NCI-H187 treated with DMSO at 0.1 percent for 48 hours (cell line): ENCODE data around the gene AFAP1L2.

Source experiments
- DNase-seq: peaks from one replicate; lab custom pipeline; 2025; lab: John Stamatoyannopoulos, UW

Gene AFAP1L2, protein sequence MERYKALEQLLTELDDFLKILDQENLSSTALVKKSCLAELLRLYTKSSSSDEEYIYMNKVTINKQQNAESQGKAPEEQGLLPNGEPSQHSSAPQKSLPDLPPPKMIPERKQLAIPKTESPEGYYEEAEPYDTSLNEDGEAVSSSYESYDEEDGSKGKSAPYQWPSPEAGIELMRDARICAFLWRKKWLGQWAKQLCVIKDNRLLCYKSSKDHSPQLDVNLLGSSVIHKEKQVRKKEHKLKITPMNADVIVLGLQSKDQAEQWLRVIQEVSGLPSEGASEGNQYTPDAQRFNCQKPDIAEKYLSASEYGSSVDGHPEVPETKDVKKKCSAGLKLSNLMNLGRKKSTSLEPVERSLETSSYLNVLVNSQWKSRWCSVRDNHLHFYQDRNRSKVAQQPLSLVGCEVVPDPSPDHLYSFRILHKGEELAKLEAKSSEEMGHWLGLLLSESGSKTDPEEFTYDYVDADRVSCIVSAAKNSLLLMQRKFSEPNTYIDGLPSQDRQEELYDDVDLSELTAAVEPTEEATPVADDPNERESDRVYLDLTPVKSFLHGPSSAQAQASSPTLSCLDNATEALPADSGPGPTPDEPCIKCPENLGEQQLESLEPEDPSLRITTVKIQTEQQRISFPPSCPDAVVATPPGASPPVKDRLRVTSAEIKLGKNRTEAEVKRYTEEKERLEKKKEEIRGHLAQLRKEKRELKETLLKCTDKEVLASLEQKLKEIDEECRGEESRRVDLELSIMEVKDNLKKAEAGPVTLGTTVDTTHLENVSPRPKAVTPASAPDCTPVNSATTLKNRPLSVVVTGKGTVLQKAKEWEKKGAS

DNA sequence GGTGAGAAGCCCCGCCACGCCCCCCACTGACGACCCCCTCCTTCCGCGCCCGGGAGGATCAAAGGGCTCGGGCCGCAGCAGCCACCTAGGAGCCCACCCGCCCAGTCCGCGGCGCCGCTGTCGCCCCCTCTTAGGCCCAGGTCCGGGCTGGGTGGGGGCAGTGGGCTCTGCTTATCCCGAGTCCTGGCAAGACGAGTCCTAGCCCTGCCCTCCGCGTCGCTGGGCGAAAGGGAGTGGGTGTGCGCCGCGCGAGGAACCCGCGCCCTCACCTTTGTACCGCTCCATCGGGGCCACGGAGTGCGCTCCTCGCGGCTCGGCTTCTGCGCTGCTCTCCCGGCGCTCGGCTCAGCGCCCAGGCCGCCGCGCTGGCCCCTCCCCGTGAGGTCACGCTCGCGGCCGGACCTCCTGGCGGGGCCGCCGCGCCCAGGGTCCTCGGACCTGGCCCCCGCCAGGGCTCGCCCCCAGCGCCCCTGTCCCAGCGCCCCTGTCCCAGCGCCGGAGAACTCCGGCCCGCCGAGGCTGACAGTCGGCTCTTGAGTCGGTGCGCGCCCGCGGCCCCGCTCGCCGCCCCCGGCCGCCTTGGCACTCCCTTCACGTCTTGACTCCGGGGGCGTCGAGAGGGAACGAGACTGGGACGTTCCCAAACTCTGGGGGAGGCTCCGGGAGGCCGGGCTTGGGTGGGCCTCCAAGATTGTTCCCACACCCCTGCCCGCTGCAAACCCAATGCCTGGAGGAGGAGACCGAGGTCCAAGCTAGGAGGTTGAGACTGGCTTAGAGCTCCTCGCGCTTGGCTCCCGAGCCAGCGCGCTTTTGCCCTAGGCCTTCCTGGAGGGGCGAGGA lies at the start of gene AFAP1L2:
AFAP1L2 (minus strand) TSS at position 332 of the 840 bp plus-strand sequence; CDS start at position 285, 47 bp downstream.
- DNase-seq = no peak

DNA sequence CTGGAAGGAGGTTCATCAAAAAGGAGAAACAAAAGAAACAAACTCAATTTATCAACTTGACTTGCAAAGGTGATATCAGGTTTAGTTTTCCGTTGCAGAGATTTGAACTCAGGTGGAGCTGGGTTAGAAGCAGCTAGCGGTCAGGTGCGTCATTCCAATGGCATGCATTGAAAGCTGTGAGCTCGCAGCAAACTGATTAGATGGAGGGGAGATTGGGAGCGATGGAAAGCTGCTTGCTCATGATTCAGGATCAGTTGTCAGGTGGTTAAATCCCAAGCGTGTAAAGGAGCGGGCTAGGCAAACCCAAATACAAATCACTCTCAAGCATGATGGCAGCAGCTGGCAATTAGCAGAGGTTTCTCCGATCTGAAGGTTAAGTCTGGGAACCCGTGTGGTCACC lies 49.3 kb upstream of the AFAP1L2 start:
- DNase-seq = no peak

DNA sequence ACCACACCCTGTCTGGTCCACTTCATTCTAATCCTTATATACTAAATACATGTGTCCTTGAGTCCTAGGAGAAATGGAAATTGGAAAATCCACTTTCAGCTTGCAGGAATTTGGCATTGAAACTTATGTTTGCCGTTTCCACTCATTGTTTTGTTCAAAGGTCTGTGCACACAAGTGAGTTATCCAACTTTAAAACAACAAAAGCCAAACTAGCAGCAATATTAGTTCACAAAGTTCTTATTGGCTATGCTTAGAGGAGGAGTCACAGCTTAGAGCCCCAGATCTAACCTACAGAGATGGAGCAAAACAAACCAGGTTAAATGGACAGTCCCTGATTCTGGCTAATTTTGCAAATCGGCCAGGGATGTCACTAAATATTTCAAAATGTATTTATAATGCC lies 44.6 kb upstream of the AFAP1L2 start:
- DNase-seq = no peak

DNA sequence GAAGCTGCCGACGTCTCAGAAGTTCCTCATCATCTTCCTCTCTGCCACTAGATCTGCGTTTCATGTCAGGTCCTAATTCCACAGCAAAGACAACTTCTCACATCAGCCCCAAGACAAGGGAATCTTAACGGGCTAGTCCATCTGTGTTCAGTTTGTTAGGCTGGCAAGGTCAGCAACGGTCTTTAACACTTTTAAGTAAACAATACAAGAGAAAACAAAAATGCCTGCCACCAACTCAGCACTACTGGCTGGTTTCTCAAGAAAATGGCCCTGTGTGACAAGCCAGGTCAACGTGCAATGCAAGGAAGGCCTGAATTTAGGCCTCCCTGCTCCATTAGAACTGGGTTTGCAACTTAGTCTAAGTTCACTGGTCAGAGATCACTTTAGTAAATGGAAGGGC lies 41.0 kb upstream of the AFAP1L2 start:
- DNase-seq = no peak

DNA sequence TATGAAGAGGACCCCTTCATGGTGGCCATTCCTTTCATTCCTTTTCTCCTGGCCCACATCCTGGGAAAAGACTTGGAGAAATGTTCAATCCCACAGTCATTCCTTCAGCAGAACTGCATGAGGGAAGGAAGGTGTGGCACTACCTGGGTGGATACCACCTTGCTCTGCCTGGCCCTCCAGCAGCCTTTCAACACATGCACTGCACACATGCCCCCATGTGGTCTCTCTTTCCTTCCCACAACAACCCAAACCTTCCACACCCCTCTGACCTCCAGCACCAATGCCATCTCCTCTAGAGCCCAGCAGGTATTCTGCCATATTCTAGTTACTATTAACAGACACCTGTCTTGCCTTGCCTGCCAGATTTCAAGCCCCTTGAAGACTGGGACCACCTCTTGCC lies 40.5 kb upstream of the AFAP1L2 start:
- DNase-seq = no peak

DNA sequence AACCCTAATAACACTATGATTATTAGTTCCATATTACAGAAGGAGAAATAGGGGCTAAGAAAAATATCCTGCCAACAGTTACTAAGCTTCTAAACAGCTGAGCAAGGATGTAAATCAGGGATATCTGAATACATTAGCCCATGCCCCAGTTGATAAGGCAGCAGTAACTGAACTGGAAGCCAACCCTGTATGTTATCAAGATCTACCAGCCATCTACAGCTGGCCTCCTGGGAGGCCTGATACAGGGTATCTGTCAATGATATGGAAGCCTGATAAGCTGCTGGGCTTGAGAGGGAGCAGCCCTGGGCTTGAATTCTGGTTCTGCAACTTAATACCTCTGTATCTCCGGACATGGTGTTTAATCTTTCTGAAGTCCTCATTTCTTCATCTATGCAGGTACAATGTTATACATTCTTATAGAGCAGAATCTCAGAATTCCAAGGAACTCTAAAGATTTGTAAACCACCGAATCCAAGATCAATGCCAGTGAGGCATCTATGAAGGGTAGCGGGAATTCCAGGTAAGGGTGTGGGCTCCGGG lies 37.9 kb upstream of the AFAP1L2 start:
- no peak for DNase-seq

DNA sequence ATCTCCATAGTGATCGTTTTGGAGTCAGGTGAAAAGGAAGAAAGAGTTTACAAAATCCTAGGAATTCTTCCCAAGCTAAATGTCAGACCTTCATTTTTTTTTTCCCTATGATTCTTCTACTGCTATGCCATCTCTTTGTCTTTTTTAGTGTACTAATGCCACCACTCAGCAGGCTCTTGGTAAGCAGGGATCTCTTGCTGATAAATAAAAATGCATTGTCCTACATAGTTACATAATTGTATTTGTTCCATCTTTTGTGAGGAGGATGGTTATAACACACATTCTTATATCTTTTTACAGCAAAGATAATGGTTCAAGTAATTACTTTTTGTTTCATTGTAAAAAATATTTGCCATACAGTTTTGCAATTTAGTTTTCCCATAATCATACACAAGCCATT lies 36.8 kb upstream of the AFAP1L2 start:
- no peak for DNase-seq

DNA sequence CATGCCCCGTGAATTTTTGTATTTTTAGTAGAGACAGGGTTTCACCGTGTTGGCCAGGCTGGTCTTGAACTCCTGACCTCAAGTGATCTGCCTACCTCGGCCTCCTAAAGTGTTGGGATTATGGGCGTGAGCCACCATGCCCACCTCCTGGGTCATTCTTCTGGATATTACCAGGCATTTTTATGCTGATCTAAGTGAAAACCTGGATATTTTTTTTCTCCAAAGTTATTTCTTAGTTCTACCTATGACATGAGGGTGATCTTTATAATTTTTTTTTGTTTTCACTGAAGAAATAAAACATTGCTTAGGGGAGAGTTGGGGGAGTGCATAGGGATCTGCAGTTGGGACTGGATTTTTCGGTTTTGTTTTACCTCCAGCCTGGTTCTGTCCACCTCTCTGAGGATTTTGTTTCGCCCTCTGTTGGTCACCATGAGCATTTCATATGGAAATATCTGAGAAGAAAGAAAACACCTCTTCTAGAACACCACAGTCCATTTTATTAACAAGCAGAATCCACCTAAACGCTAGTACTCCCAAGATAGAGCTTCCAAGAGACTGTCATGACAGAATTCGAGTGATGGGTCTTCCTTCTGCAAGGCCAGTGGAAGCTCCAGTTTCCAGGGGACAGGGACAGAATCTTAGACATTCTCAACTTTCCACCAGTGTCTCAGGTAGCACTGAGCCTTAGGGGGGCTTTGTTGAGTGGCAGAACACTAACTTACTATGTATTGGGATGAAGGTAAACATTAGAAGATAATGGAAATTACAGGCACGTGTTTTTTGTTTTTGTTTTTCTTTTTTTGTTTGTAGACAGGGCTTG lies 33.4 kb upstream of the AFAP1L2 start:
- DNase-seq = no peak

DNA sequence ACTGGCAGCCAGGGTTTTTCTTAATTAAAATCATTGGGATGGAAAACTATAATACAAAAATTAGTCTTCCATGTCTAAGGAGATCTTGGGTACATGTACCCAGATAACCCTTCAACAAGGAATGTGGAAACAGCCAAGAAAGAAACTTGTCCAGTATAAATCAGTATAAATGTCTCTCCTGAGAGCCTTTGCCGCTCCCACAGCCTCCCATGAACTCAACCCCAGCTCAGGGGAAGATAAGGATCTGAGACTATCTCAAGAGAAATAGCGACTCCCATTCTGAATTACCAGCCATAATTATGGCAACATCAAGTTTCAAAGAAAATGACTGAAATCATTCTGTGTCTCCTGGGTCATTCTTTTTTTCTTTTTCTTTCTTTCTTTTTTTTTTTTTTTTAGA lies 32.6 kb upstream of the AFAP1L2 start:
- DNase-seq = no peak

DNA sequence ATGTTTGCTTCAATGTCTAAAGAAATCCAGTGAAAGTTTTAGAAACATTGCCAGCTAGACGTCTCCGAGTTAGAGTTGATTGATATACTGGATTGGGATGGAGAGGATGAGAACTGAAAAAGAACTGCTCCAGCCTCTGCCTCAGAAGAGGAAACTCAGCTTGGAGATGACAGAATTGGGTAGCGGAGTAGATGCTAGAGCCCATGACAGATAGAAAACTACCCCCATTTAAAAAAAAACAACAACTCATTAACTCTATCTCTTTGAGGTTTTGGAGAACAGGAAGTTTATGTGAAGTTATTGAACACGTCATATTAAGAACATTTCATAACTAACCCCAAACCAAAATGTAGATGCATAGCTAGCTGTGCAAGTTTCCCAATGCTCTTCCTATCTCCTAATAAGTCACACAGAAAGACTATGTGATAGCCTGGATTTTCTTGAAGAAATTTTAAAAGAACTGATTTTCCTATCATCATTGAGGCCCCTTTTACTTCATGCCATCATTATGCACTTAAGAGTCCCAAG lies 28.3 kb upstream of the AFAP1L2 start:
- DNase-seq = no peak

DNA sequence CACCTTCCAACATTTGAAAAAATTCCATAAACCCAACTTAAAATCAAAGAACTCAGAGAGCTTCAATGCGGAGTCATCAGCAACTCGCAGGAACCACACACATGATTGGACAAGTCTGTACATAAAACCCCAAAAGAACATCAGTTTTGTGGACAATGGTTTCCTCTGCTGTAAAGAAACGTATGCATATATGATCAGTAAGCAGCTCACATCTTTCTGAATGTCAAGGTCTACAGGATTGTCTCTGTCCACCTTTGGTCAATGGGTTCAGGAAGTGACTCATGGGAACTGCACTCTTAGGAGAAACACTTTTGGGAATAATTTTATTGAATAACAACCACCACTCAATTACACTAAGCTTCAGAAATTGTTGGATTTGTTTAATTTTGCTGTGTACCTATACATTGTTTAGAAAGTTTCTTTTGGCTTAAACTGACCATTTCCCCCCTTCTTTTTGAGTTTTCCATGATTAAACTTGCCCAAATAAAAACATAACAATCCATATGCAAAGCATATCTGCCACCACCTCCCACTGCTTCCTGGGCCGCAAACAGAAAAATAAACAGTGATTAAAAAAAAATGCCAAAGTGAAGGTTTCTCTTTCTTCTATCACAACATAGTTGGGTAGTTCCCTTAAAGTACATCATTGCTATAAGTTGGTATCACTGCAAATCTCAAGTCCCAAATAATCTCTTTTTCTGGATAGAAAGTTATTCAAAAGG lies 27.3 kb upstream of the AFAP1L2 start:
- no peak for DNase-seq

DNA sequence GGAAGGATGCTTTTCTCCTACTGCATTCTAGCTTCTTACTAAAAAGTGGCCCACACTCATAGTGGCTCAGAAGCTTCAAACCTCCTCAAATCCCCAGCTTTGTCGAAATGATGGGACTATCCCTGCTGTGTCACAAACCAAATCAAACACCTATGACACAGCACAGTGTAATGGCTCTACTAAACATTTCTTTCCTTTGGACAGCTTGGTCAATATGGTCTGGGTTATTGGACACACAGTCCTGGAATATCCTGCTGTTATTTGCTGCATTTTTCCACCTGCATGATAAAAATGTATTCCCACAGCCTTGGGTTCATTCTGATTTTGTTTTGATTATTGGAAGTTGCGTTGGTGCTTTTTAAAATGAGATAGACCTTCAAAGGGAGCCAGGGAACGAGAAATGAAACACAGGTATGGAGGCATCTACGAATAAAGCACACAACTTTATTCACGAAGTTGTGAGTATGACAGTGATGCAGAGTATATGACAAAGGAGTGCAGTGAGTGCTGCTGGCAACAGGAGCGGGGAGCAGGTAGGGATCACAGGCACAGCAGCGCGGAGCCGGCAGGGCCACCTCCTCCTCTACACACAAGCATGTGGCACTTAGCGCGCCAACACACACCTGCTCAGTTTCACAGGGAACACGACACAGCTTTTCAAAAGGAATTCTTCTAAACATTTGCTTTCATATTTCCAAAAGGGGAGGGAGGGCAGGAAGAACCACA lies 26.5 kb upstream of the AFAP1L2 start:
- no peak for DNase-seq

DNA sequence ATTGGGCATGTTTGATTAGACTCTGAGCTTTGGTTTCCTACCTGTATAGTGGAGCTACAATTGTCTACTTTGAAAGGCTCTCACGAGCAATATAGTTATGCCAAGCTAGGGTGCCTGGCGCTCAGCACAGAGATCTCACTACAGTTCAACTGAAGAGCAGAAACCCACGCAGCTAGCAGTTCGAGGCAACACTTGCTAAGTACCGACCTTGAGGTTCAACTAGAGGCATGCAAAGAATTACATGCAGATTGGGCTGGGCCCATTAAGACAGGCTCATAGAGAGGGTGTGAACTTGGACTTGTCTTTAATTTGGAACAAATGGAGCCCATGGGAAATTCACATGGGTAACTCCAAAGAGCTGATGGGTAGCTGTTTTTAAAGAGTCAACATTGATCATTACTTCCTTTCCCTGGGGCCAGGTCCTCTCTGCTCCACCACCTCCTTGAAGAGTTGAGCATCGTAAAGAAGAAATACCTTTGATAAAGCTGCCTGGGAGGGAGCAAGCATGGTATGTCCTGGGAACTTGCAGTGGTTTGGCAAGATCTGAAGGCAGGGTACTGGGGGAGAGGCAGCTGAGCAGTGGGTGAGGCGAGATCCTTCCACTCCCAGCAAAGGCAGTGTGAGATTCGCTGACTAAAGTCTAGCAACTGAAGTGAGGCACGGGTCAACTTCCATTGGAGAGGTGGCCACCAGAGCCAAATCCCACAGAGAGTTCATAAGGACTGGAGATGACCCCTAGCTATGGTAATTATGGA lies 25.5 kb upstream of the AFAP1L2 start:
- no peak for DNase-seq

DNA sequence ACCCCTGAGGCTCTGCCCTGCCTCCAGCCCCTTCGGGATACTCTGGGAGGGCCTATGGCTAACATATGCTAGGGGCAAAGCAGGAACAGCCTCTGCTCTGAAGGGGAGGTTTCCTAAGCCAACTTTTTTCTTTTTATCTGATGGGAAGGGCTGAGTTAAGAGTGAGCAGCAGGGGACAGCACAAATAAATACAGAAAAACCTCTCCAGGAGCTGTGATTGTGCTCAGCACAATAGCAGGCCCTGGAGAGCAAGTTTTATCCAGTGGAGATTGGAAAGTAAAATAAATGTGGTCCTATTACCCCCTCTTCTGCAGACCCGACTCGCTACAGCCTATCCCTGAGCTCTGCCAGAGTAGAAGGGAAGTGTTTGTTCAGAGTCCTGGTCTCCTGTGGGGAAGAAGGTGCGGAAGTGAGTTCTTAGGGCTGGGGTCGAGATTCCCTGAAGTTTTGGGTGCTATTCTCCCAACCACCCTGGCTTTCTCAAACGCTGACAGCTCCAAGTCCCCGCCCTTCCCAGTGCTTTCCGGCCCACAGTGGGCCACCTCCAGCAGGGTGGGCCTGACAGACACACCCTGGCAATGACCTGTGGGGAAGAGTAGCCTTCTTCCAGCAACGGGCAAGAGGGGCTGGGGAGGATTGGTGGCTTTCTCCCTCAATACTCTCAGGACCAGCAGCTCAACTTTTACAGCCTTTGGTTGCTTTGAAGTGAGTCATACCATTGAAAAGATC lies 23.0 kb upstream of the AFAP1L2 start:
- DNase-seq = no peak

DNA sequence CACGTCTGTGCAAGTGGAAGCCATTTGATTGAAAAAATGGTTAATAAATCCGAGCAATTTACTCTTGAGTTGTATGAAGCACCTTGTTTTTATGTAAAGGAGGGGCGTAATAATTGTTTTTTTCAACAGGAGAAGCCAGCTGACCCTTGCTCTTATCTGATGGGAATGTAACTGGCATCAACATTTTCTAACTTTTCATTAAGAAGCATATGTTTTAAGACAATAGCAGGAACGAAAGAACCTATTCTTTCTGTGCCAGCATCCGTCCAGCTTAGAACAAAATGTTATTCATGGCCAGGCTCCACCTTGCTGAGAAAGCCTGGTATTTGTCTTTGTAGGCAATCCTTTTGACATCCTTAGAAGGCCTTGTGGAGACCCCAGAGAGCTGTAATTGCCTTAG lies 22.2 kb upstream of the AFAP1L2 start:
- no peak for DNase-seq

DNA sequence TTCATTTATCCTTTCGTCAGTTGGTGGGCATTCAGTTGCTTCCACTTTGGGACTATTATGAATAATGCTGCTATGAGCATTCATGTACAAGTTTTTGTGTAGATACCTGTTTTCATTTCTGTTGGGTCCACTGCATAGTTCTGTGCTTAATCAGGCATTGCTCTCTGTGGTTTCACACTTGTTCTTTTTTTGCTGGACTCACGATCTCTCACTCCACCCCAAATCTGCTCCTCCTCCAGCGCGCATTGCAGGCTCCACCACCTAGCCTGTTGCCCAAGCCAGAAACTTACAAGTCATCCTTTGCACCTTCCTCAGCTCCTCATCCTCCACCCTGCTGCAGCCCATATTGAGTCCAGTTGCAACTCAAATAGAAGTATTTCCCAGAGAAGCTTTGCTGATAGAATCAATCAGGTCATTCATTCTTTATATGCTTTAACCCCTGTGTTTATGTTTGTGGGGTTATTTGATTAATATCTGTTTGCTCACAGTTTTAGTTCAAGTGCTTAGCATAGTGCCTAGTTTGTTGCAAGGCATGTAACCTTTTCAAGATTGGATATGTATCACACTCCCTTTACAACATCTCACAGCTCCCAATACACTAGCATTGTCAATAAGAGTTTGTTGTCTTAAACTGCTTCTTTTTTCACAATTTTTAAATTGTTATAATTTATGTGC lies 16.6 kb upstream of the AFAP1L2 start:
- no peak for DNase-seq

DNA sequence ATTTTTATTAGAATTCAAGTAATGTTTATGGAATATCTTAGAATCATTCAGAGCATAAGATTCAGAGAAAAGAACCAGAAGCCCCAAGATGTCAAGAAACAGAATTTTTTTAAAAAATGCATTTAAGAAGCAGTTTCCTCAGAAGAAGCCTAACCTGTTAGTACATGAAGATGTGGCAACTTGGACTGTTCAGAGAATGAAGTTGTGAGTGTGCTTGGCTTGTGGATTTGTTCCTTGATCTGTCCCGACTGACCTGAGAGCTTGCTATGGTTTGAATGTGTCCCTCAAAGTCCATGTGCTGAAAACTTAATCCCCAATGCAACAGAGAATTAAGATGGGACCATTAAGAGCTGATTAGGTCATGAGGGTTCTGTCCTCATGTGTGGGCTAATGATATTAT lies 13.8 kb upstream of the AFAP1L2 start:
- DNase-seq = no peak
